Kidney (tissue), 14 donors: ENCODE measurements around the gene C1GALT1. TPM values are rescaled to one million over a fixed set of nuclear protein-coding genes. Genes with fewer than 3 reads are reported as not detected.

Experiments used
- DNase-seq, 5 donors: peaks; one replicate each; pipeline ENCODE4 v3.0.0-alpha.2; 2013 to 2020
- FAIRE-seq: peaks from 2 replicates; lab custom pipeline; 2012; peaks lifted over from hg19 to GRCh38; lab: Jason Lieb, UNC
- H3K27ac ChIP-seq, 2 donors: one replicate each; pipeline ENCODE4 v1.7.0; 2013; ENCODE audit warnings: low read depth in 2 of 2, low read length in 2 of 2, inconsistent platforms in 1 of 2
- H3K27me3 ChIP-seq: one replicate; pipeline ENCODE4 v1.7.1; 2013; ENCODE audit warnings: low read length, inconsistent platforms; ENCODE audit not compliant: control insufficient read depth, insufficient read depth
- H3K36me3 ChIP-seq, 3 donors: one replicate each; pipeline versions ENCODE4 v1.7.0 to v1.7.1; 2013; ENCODE audit warnings: low read length in 3 of 3, control low read depth in 1 of 3, inconsistent platforms in 1 of 3; ENCODE audit not compliant: insufficient read depth in 3 of 3, control insufficient read depth in 2 of 3
- H3K4me1 ChIP-seq, 3 donors: one replicate each; pipeline versions ENCODE4 v1.7.0 to v1.7.1; 2013; ENCODE audit warnings: low read length in 3 of 3, inconsistent platforms in 1 of 3, low read depth in 1 of 3; ENCODE audit not compliant: control insufficient read depth in 2 of 3, insufficient read depth in 2 of 3
- H3K4me3 ChIP-seq, 3 donors: one replicate each; pipeline versions ENCODE4 v1.7.0 to v1.8.1; 2013; ENCODE audit warnings: low read length in 3 of 3, control low read depth in 1 of 3, inconsistent platforms in 1 of 3
- H3K9ac ChIP-seq, 3 donors: one replicate each; pipeline versions ENCODE4 v1.7.0 to v1.7.1; 2013; ENCODE audit warnings: low read length in 3 of 3, control low read depth in 1 of 3, inconsistent platforms in 1 of 3
- H3K9me3 ChIP-seq, 3 donors: one replicate each; pipeline versions ENCODE4 v1.7.0 to v1.7.1; 2013; ENCODE audit warnings: low read length in 3 of 3, control low read depth in 1 of 3, inconsistent platforms in 1 of 3; ENCODE audit not compliant: control insufficient read depth in 2 of 3, insufficient read depth in 1 of 3
- intact Hi-C: fragments of 100-400 bp; cut with DNase I; formaldehyde crosslinking; loops from one replicate; pipeline ENCODE4 v1.11.1; 2022
- polyA plus RNA-seq: library from polyadenylated mRNA; stranded (reverse); fragments of 350-450 nt; fragmentation: Illumina TruSeq; extraction: RNeasy Lipid Tissue Mini Kit (QIAGEN cat#74804); gene quantifications from one replicate; pipeline ENCODE4 v1.2.3, GENCODE V29; 2014; ENCODE audit warnings: low read depth, low replicate concordance; ENCODE audit not compliant: insufficient read depth
- total RNA-seq: library from RNA; stranded (reverse); fragmentation: NEBNext Ultra II Directional; extraction: Animal tissue kit (Norgen Biotek cat#: 25700); gene quantifications from one replicate; pipeline ENCODE4 v1.2.1, GENCODE V29; 2021
- TF ChIP-seq, protein P1 (sequence below): IDR thresholded peaks from 3 replicates; pipeline ENCODE4 v1.5.1; 2012; ENCODE audit warnings: mild to moderate bottlenecking, moderate library complexity, borderline replicate concordance; ENCODE audit not compliant: insufficient read depth; ENCODE audit errors: extremely low read depth
- donor health status: control.
- donor health status: control.
- donor health status: control.
- donor health status: control.
- donor health status: control.
- donor health status: DM: yes; HTN: yes; CAD: no.
- donor health status: Normal renal cell carcinoma (clear cell type).

C1GALT1 gene
- total and polyA plus RNA-seq, 2 donors from 2014 or later = 16.0 to 43.0 TPM

DNA sequence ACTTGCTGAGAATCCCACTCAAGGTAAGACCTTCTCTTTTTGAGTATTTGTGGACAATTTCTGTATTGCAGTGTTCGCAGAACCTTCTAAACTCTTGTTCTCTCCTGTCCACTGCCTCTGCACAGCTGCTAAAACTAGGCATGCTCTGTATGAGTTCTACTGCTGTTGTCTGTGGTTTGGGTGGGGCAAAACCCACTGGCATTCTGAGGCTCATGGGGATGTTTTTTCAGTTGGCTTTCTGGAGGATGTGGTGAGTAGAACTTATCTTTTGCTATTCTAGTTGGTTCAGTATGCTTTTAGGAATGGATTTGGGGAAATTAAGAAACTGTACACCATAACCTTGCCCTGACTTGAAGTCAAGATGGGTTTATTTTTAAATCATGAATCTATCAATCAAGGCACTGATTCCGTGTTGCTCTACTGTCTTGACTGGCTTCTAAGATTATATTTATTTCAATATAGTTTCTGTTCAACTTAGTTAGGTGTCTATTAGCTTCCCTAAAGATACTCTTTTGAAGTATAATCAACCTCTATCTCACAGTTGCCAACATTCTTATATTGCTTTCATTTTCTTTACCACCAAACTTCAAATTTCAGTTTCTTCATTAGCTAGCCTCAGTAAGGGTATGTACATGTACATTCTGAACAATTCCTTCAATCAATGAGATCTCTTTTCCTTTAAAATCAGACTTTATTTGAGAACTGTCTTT, 25.0 kb upstream of the C1GALT1 start:
- intact Hi-C loops = no loop called here
- no peak for FAIRE-seq
- H3K4me1 ChIP-seq = no peaks in the 10 kb centered on the region
- TF ChIP-seq, protein P1, sequence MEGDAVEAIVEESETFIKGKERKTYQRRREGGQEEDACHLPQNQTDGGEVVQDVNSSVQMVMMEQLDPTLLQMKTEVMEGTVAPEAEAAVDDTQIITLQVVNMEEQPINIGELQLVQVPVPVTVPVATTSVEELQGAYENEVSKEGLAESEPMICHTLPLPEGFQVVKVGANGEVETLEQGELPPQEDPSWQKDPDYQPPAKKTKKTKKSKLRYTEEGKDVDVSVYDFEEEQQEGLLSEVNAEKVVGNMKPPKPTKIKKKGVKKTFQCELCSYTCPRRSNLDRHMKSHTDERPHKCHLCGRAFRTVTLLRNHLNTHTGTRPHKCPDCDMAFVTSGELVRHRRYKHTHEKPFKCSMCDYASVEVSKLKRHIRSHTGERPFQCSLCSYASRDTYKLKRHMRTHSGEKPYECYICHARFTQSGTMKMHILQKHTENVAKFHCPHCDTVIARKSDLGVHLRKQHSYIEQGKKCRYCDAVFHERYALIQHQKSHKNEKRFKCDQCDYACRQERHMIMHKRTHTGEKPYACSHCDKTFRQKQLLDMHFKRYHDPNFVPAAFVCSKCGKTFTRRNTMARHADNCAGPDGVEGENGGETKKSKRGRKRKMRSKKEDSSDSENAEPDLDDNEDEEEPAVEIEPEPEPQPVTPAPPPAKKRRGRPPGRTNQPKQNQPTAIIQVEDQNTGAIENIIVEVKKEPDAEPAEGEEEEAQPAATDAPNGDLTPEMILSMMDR = no peak
- no peaks in the 10 kb centered on the region for H3K9me3 ChIP-seq
- H3K4me3 ChIP-seq = no peak overlapping the region
- H3K9ac ChIP-seq = no peak overlapping the region
- H3K27me3 ChIP-seq = no peaks in the 10 kb centered on the region
- no peak overlapping the region for H3K27ac ChIP-seq
- H3K36me3 ChIP-seq = no peaks in the 10 kb centered on the region
- no peak for DNase-seq

DNA sequence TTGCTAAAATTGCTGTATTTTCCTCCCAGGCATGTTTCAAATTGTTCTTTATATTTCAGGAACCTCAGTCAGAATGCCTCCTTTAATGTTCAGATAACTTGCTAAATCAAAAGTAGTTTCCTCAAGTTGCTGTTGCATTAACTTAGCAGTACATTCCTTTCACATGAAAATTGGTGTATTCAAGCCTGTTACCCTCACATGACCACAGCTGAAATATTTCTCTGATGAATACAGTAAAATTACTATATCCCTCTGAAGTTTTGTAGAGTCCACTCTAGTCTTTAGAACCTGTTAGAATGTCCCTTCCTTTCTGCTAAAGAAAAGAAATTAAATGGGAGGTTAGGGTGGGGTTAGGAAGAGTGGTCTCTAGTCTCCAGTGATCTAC, 24.5 kb upstream of the C1GALT1 start:
- TF ChIP-seq, protein P1 = no peak
- Histone ChIP-seq H3K36me3 (no peaks in the 10 kb centered on the region), H3K27ac (no peak overlapping the region), H3K4me1 (no peaks in the 10 kb centered on the region), H3K9me3 (no peaks in the 10 kb centered on the region), H3K4me3 (no peak overlapping the region), H3K27me3 (no peaks in the 10 kb centered on the region), H3K9ac (no peak overlapping the region)
- intact Hi-C loops = no loop called here
- DNase-seq (no peak), FAIRE-seq (no peak)

DNA sequence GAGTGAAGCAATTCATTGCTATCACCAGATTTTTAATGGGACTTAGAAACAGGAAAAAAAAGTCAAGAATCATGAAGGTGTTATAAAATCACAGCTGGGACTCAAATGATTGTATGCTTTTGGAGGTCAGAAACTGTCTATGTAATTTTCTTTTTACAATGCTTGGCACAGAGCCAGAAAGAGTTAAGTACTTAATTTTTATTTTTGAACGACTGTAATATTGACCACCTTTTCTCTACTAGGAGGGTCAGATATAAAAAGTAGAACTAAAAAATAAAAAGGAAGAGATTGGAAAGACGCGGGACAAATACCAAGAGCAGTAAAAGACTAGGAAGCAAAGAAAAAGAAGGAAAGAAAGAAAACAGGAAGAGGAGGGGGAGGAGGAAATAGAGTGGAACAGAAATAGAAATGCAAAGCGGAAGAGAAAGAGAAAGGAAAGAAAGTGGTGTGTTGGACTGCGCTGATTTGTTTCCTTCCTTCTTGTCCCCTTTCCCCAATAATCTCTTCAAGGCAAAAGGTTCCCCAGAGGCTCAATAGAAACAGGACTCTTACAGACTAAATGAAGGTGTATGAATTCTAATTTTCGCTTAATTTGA, 23.2 kb upstream of the C1GALT1 start:
- no peak overlapping the region for H3K9ac ChIP-seq
- no peaks in the 10 kb centered on the region for H3K9me3 ChIP-seq
- FAIRE-seq (no peak), DNase-seq (no peak)
- H3K4me1 ChIP-seq = no peaks in the 10 kb centered on the region
- no peaks in the 10 kb centered on the region for H3K36me3 ChIP-seq
- TF ChIP-seq, protein P1 = no peak
- H3K27me3 ChIP-seq = no peaks in the 10 kb centered on the region
- no peak overlapping the region for H3K4me3 ChIP-seq
- no peak overlapping the region for H3K27ac ChIP-seq
- intact Hi-C loops = no loop called here
